Left lobe of liver (tissue), 1 donor: ENCODE measurements around the gene GREB1. TPM values are rescaled to one million over a fixed set of nuclear protein-coding genes. Genes with fewer than 3 reads are reported as not detected.

ENCODE experiments used
- total RNA-seq: library from RNA; stranded (reverse); gene quantifications from one replicate; pipeline ENCODE4 v1.2.1, GENCODE V29; 2021
- donor health status: DM: no; HTN: yes; CAD: no.

The GREB1 gene
- total RNA-seq, 1 donor from 2014 or later: 22.4 TPM

Other genes with a start within 250 kb of the GREB1 start
- 12.0 TPM for gene ROCK2, start 189.4 kb upstream of the GREB1 start, total RNA-seq
- 5.0 TPM for gene E2F6, start 67.9 kb upstream of the GREB1 start, total RNA-seq
- gene NTSR2, start 136.2 kb downstream of the GREB1 start, total RNA-seq: not detected
- 20.7 TPM for gene LPIN1, start 212.6 kb downstream of the GREB1 start, total RNA-seq